GM10266 (cell line): Measurements from ENCODE around the gene OTOG.

Experiments used
- DNase-seq: peaks from one replicate; pipeline ENCODE4 v3.0.0; 2012; ENCODE audit errors: extremely low spot score
- CTCF ChIP-seq: IDR thresholded peaks from 2 replicates; pipeline ENCODE4 v1.5.1; 2012; ENCODE audit warnings: mild to moderate bottlenecking, low read depth; ENCODE audit not compliant: control insufficient read depth, insufficient read depth; ENCODE audit errors: missing control alignments

Gene OTOG

GRCh38 chr11:17652556-17652955, 105.5 kb downstream of the OTOG start:
- DNase-seq: peak; percentile 5
- TF ChIP-seq CTCF: no peak

GRCh38 chr11:17653611-17654010, 106.6 kb downstream of the OTOG start:
- no peak for TF ChIP-seq CTCF

GRCh38 chr11:17655682-17656081, 108.6 kb downstream of the OTOG start:
- no peak for DNase-seq
- TF ChIP-seq CTCF: no peak

More at GRCh38 chr11:17653611-17654010, 106.6 kb downstream of the OTOG start:
- DNase-seq: peak; percentile 1

- no peak for TF ChIP-seq CTCF
- DNase-seq: no peak
Measured at GRCh38 chr11:17658211-17658610, 111.2 kb downstream of the OTOG start.

- TF ChIP-seq CTCF: no peak
- DNase-seq: no peak
Measured at GRCh38 chr11:17668166-17668565, 121.1 kb downstream of the OTOG start.

GRCh38 chr11:17672469-17672868, 125.4 kb downstream of the OTOG start:
- DNase-seq: no peak
- TF ChIP-seq CTCF: no peak

GRCh38 chr11:17673951-17674350, 126.9 kb downstream of the OTOG start:
- no peak for TF ChIP-seq CTCF
- DNase-seq: no peak
